GM12891 (cell line): ENCODE results near the gene NCCRP1.

ENCODE experiments used
- PAX5 ChIP-seq: IDR thresholded peaks from 2 replicates; pipeline ENCODE4 v1.6.1; 2011; ENCODE audit warnings: low read length, moderate library complexity, mild to moderate bottlenecking; ENCODE audit not compliant: insufficient read depth, severe bottlenecking
- POLR2A ChIP-seq: IDR thresholded peaks from 2 replicates; pipeline ENCODE4 v1.6.1; 2011; ENCODE audit warnings: low read depth, low read length, control low read depth
- POLR2AphosphoS5 ChIP-seq: IDR thresholded peaks from 2 replicates; pipeline ENCODE4 v1.6.1; 2011; ENCODE audit warnings: low read depth, low read length, control low read depth
- TAF1 ChIP-seq: IDR thresholded peaks from 2 replicates; pipeline ENCODE4 v1.6.1; 2011; ENCODE audit warnings: low read depth, low read length, control low read depth

- TF ChIP-seq POLR2AphosphoS5 (no peak), POLR2A (no peak), TAF1 (no peak), PAX5 (no peak)
Observed at GRCh38 chr19:39182174-39182505, 14.6 kb upstream of the NCCRP1 start.
